Duodenal mucosa (tissue), 2 donors: Measurements from ENCODE around the gene ATP2B2.

Experiments
- H3K27ac ChIP-seq: one replicate; pipeline ENCODE4 v1.7.0; 2013; ENCODE audit warnings: low read depth, low read length
- H3K27me3 ChIP-seq, 2 donors: one replicate each; pipeline ENCODE4 v1.7.0; 2013; ENCODE audit warnings: low read length in 2 of 2, control low read depth in 1 of 2; ENCODE audit not compliant: insufficient read depth in 2 of 2, control insufficient read depth in 1 of 2
- H3K36me3 ChIP-seq, 2 donors: one replicate each; pipeline ENCODE4 v1.7.0; 2013; ENCODE audit warnings: low read length in 2 of 2, control low read depth in 1 of 2; ENCODE audit not compliant: insufficient read depth in 2 of 2, control insufficient read depth in 1 of 2
- H3K4me1 ChIP-seq, 2 donors: one replicate each; pipeline ENCODE4 v1.7.0; 2013; ENCODE audit warnings: low read length in 2 of 2, control low read depth in 1 of 2; ENCODE audit not compliant: insufficient read depth in 2 of 2, control insufficient read depth in 1 of 2
- H3K4me3 ChIP-seq, 2 donors: one replicate each; pipeline ENCODE4 v1.7.0; 2013; ENCODE audit warnings: low read length in 2 of 2, low read depth in 1 of 2
- H3K9ac ChIP-seq, 2 donors: one replicate each; pipeline ENCODE4 v1.7.0; 2013; ENCODE audit warnings: low read length in 2 of 2, low read depth in 1 of 2
- H3K9me3 ChIP-seq, 2 donors: one replicate each; pipeline ENCODE4 v1.7.0; 2013; ENCODE audit warnings: low read length in 2 of 2, control low read depth in 1 of 2; ENCODE audit not compliant: control insufficient read depth in 1 of 2

ATP2B2 gene

GRCh38 chr3:10504171-10505049 is 976 bp downstream of the ATP2B2 start:
- no peak overlapping the region for H3K27ac ChIP-seq
- H3K36me3 ChIP-seq: no peaks in the 10 kb centered on the region
- no peaks in the 10 kb centered on the region for H3K4me1 ChIP-seq
- H3K27me3 ChIP-seq: peaks cover 21 to 34% of the 10 kb centered on the region in 2 donors
- H3K9ac ChIP-seq: no peak overlapping the region
- no peaks in the 10 kb centered on the region for H3K9me3 ChIP-seq
- no peak overlapping the region for H3K4me3 ChIP-seq

- Histone ChIP-seq H3K9ac (no peak overlapping the region), H3K36me3 (no peaks in the 10 kb centered on the region), H3K4me1 (no peaks in the 10 kb centered on the region), H3K27ac (no peak overlapping the region), H3K27me3 (peaks cover 21 to 34% of the 10 kb centered on the region in 2 donors), H3K4me3 (no peak overlapping the region), H3K9me3 (no peaks in the 10 kb centered on the region)
Observed at GRCh38 chr3:10503217-10503796, 2.1 kb downstream of the ATP2B2 start.

GRCh38 chr3:10502185-10502880 is 3.1 kb downstream of the ATP2B2 start:
- no peak overlapping the region for H3K4me3 ChIP-seq
- H3K27me3 ChIP-seq: peaks cover 21 to 30% of the 10 kb centered on the region in 2 donors
- H3K4me1 ChIP-seq: no peaks in the 10 kb centered on the region
- no peak overlapping the region for H3K9ac ChIP-seq
- H3K36me3 ChIP-seq: no peaks in the 10 kb centered on the region
- H3K9me3 ChIP-seq: no peaks in the 10 kb centered on the region
- H3K27ac ChIP-seq: no peak overlapping the region

GRCh38 chr3:10501664-10502052 is 3.7 kb downstream of the ATP2B2 start:
- Histone ChIP-seq H3K9ac (no peak overlapping the region), H3K9me3 (no peaks in the 10 kb centered on the region), H3K27ac (no peak overlapping the region), H3K27me3 (peaks cover 21 to 28% of the 10 kb centered on the region in 2 donors), H3K36me3 (no peaks in the 10 kb centered on the region), H3K4me1 (no peaks in the 10 kb centered on the region), H3K4me3 (no peak overlapping the region)

- Histone ChIP-seq H3K27me3 (peaks cover 18 to 25% of the 10 kb centered on the region in 2 donors), H3K4me1 (no peaks in the 10 kb centered on the region), H3K27ac (no peak overlapping the region), H3K36me3 (no peaks in the 10 kb centered on the region), H3K9me3 (no peaks in the 10 kb centered on the region), H3K9ac (no peak overlapping the region), H3K4me3 (no peak overlapping the region)
Observed at GRCh38 chr3:10500717-10501663, 4.4 kb downstream of the ATP2B2 start.

- Histone ChIP-seq H3K4me3 (no peak overlapping the region), H3K9ac (no peak overlapping the region), H3K36me3 (no peaks in the 10 kb centered on the region), H3K4me1 (no peaks in the 10 kb centered on the region), H3K9me3 (no peaks in the 10 kb centered on the region), H3K27ac (no peak overlapping the region), H3K27me3 (peaks cover 0 to 6% of the 10 kb centered on the region in 2 donors)
Observed at GRCh38 chr3:10498271-10498670, 7.1 kb downstream of the ATP2B2 start.

- Histone ChIP-seq H3K36me3 (no peaks in the 10 kb centered on the region), H3K4me3 (no peak overlapping the region), H3K9ac (no peak overlapping the region), H3K9me3 (no peaks in the 10 kb centered on the region), H3K27me3 (peaks cover 0 to under 1% of the 10 kb centered on the region in 2 donors), H3K4me1 (no peaks in the 10 kb centered on the region), H3K27ac (no peak overlapping the region)
Observed at GRCh38 chr3:10497439-10497838, 7.9 kb downstream of the ATP2B2 start.

- Histone ChIP-seq H3K9ac (no peak overlapping the region), H3K27me3 (no peaks in the 10 kb centered on the region), H3K4me3 (no peak overlapping the region), H3K4me1 (no peaks in the 10 kb centered on the region), H3K9me3 (no peaks in the 10 kb centered on the region), H3K36me3 (no peaks in the 10 kb centered on the region), H3K27ac (no peak overlapping the region)
Observed at GRCh38 chr3:10496121-10496863, 9.1 kb downstream of the ATP2B2 start.

- H3K4me3 ChIP-seq: no peak overlapping the region
- no peaks in the 10 kb centered on the region for H3K9me3 ChIP-seq
- no peaks in the 10 kb centered on the region for H3K36me3 ChIP-seq
- no peak overlapping the region for H3K9ac ChIP-seq
- no peak overlapping the region for H3K27ac ChIP-seq
- H3K27me3 ChIP-seq: no peaks in the 10 kb centered on the region
- no peaks in the 10 kb centered on the region for H3K4me1 ChIP-seq
Observed at GRCh38 chr3:10495614-10496013, 9.8 kb downstream of the ATP2B2 start.
